HEK293 (cell line): Measurements from ENCODE around the gene SPTBN5.

Experiments
- CTCF ChIA-PET: fragments of 350-600 bp; formaldehyde crosslinking; extraction: SDS; loops from one replicate; lab custom pipeline; 2021; ENCODE audit warnings: antibody characterized with exemption; lab: Yijun Ruan, JAX
- POLR2A ChIA-PET: fragments of 300-600 bp; formaldehyde crosslinking; extraction: SDS; loops from one replicate; lab custom pipeline; 2020; ENCODE audit warnings: antibody characterized with exemption, inconsistent platforms; lab: Yijun Ruan, JAX
- H3K27ac ChIP-seq: fragments of 200-500 bp; sonication (Bioruptor generic); 2 replicates; pipeline ENCODE4 v1.5.1; 2014; ENCODE audit warnings: low read depth, low read length, control low read depth, inconsistent platforms; ENCODE audit errors: extremely low read depth
- H3K36me3 ChIP-seq, 2 experiments: fragments of 200-500 bp in 1 of 2; sonication (Bioruptor generic) in 1 of 2; 1 replicate in 1 of 2; 2 replicates in 1 of 2; pipeline ENCODE4 v1.5.1; 2014 to 2017; ENCODE audit warnings: inconsistent platforms in 2 of 2, low read length in 2 of 2; ENCODE audit not compliant: control insufficient read depth in 2 of 2, insufficient read depth in 1 of 2
- H3K4me1 ChIP-seq: fragments of 200-500 bp; sonication (Bioruptor generic); 2 replicates; pipeline ENCODE4 v1.5.1; 2014; ENCODE audit warnings: mild to moderate bottlenecking, low read length, inconsistent platforms; ENCODE audit not compliant: control insufficient read depth, insufficient read depth
- H3K4me3 ChIP-seq: 2 replicates; pipeline ENCODE4 v1.5.1; 2011; ENCODE audit warnings: low read depth, mild to moderate bottlenecking, control low read depth, low read length, moderate library complexity
- H3K9me3 ChIP-seq: fragments of 200-500 bp; sonication (Bioruptor generic); 2 replicates; pipeline ENCODE4 v1.5.1; 2014; ENCODE audit warnings: low read depth, low read length, inconsistent platforms; ENCODE audit not compliant: control insufficient read depth, insufficient read depth
- GLIS1 ChIP-seq: fragments of 450-650 bp; formaldehyde crosslinking; IDR thresholded peaks from 2 replicates; pipeline ENCODE4 v1.5.1; 2016; ENCODE audit warnings: missing biosample characterization, missing genetic modification characterization
- OVOL3 ChIP-seq: fragments of 450-650 bp; formaldehyde crosslinking; IDR thresholded peaks from 2 replicates; pipeline ENCODE4 v1.5.1; 2016; ENCODE audit warnings: missing biosample characterization, missing genetic modification characterization
- PRDM10 ChIP-seq: fragments of 450-650 bp; formaldehyde crosslinking; IDR thresholded peaks from 2 replicates; pipeline ENCODE4 v1.5.1; 2016; ENCODE audit warnings: missing biosample characterization, missing genetic modification characterization
- SCRT1 ChIP-seq: fragments of 450-650 bp; formaldehyde crosslinking; IDR thresholded peaks from 2 replicates; pipeline ENCODE4 v1.5.1; 2016; ENCODE audit warnings: missing biosample characterization, missing genetic modification characterization, borderline replicate concordance
- TRIM28 ChIP-seq: IDR thresholded peaks from 2 replicates; pipeline ENCODE4 v1.6.1; 2011; ENCODE audit warnings: low read length, control low read depth, borderline replicate concordance
- ZBTB49 ChIP-seq: fragments of 450-650 bp; formaldehyde crosslinking; IDR thresholded peaks from 2 replicates; pipeline ENCODE4 v1.5.1; 2016; ENCODE audit warnings: missing biosample characterization, missing genetic modification characterization, low read depth
- ZNF501 ChIP-seq: fragments of 450-650 bp; formaldehyde crosslinking; IDR thresholded peaks from 2 replicates; pipeline ENCODE4 v1.5.1; 2016; ENCODE audit warnings: missing biosample characterization, missing genetic modification characterization
- ZNF518A ChIP-seq: fragments of 450-650 bp; formaldehyde crosslinking; conservative IDR thresholded peaks from 2 replicates; pipeline ENCODE4 v1.5.1; 2016; ENCODE audit warnings: low read depth, missing biosample characterization, missing genetic modification characterization
- ZNF521 ChIP-seq: fragments of 450-650 bp; formaldehyde crosslinking; IDR thresholded peaks from 2 replicates; pipeline ENCODE4 v1.5.1; 2017; ENCODE audit warnings: missing biosample characterization, mild to moderate bottlenecking, missing genetic modification characterization
- ZNF600 ChIP-seq: fragments of 450-650 bp; formaldehyde crosslinking; IDR thresholded peaks from 2 replicates; pipeline ENCODE4 v1.5.1; 2016; ENCODE audit warnings: missing biosample characterization, missing genetic modification characterization
- ZSCAN4 ChIP-seq: fragments of 450-650 bp; formaldehyde crosslinking; IDR thresholded peaks from 2 replicates; pipeline ENCODE4 v1.5.1; 2017; ENCODE audit warnings: missing biosample characterization, missing genetic modification characterization

SPTBN5 gene

GRCh38 chr15:41866872-41867579 lies 26.8 kb downstream of the SPTBN5 start (continued):
- TF ChIP-seq ZNF518A (tag by site-specific recombination) (no peak), SCRT1 (no peak), TRIM28 (no peak), ZNF501 (tag by site-specific recombination) (no peak), PRDM10 (tag by site-specific recombination) (no peak), ZSCAN4 (no peak), OVOL3 (tag by site-specific recombination) (no peak), GLIS1 (tag by site-specific recombination) (no peak), ZNF600 (tag by site-specific recombination) (no peak), ZNF521 (tag by site-specific recombination) (no peak)

- TF ChIP-seq ZBTB49 (tag by site-specific recombination): no peak
- Histone ChIP-seq H3K4me1 (peaks cover 2% of the 10 kb centered on the region; the same call in 1 of the 2 replicates), H3K36me3 (no peaks in the 10 kb centered on the region), H3K27ac (no peak overlapping the region), H3K9me3 (no peaks in the 10 kb centered on the region), H3K4me3 (no peak overlapping the region)
- CTCF ChIA-PET: interaction anchor here (0.6 to 0.7 kb wide), 2 partner anchors 124 to 1349 kb away, joined by 3 to 5 read pairs; no protein-coding TSS in a partner anchor
- POLR2A ChIA-PET: no interaction called here
Observed at GRCh38 chr15:41866263-41866703, 27.6 kb downstream of the SPTBN5 start.
